Stimulated activated CD8-positive, alpha-beta memory T cell treated with anti-CD3 and anti-CD28 coated beads, Interleukin-15, amount 100 ng/mL, for 1 hour (primary cell): ENCODE data around the gene ACSS2.

Source experiments
- DNase-seq: peaks from one replicate; pipeline ENCODE4 v3.0.0-alpha.2; 2020; ENCODE audit warnings: low read depth

Gene ACSS2

GRCh38 chr20:34907616-34908469 lies 31.4 kb downstream of the ACSS2 start:
- DNase-seq, result no peak

GRCh38 chr20:34915131-34915530 lies 38.7 kb downstream of the ACSS2 start:
- DNase-seq, result no peak

- DNase-seq, result no peak
Observed at GRCh38 chr20:34915749-34916455, 39.5 kb downstream of the ACSS2 start.

- DNase-seq, result no peak
Observed at GRCh38 chr20:34916774-34917354, 40.5 kb downstream of the ACSS2 start.

- no peak for DNase-seq
Observed at GRCh38 chr20:34920055-34920454, 43.6 kb downstream of the ACSS2 start.

- no peak for DNase-seq
Observed at GRCh38 chr20:34921436-34921835, 45.0 kb downstream of the ACSS2 start.

GRCh38 chr20:34922654-34923381 lies 46.4 kb downstream of the ACSS2 start:
- DNase-seq, result no peak

- DNase-seq, result no peak
Observed at GRCh38 chr20:34923414-34923813, 47.0 kb downstream of the ACSS2 start.

- DNase-seq, result no peak
Observed at GRCh38 chr20:34925341-34925740, 48.9 kb downstream of the ACSS2 start.

GRCh38 chr20:34925981-34926380 lies 49.6 kb downstream of the ACSS2 start:
- no peak for DNase-seq

GRCh38 chr20:34926581-34926980 lies 50.2 kb downstream of the ACSS2 start:
- no peak for DNase-seq

- no peak for DNase-seq
Observed at GRCh38 chr20:34927736-34928135, 51.3 kb downstream of the ACSS2 start.

GRCh38 chr20:34928411-34928810 lies 52.0 kb downstream of the ACSS2 start:
- DNase-seq, result no peak

- DNase-seq, result no peak
Observed at GRCh38 chr20:34931771-34932170, 55.4 kb downstream of the ACSS2 start.

GRCh38 chr20:34938466-34939163 lies 62.2 kb downstream of the ACSS2 start:
- DNase-seq, result no peak

- DNase-seq, result no peak
Observed at GRCh38 chr20:34940081-34940481, 63.7 kb downstream of the ACSS2 start.

GRCh38 chr20:34941226-34941625 lies 64.8 kb downstream of the ACSS2 start:
- DNase-seq, result no peak

GRCh38 chr20:34942301-34942700 lies 65.9 kb downstream of the ACSS2 start:
- DNase-seq, result no peak

- DNase-seq, result no peak
Observed at GRCh38 chr20:34943808-34944567, 67.6 kb downstream of the ACSS2 start.

GRCh38 chr20:34945315-34946077 lies 69.1 kb downstream of the ACSS2 start:
- DNase-seq, result no peak
